SH-SY5Y (cell line): ENCODE results near the gene ADAMTS2.

ENCODE experiments used
- GATA2 ChIP-seq: IDR thresholded peaks from 2 replicates; pipeline ENCODE4 v1.6.1; 2011; ENCODE audit warnings: mild to moderate bottlenecking, low read depth, low read length
- GATA3 ChIP-seq: IDR thresholded peaks from 2 replicates; pipeline ENCODE4 v1.6.1; 2011; ENCODE audit warnings: low read depth, mild to moderate bottlenecking, low read length, moderate library complexity

DNA sequence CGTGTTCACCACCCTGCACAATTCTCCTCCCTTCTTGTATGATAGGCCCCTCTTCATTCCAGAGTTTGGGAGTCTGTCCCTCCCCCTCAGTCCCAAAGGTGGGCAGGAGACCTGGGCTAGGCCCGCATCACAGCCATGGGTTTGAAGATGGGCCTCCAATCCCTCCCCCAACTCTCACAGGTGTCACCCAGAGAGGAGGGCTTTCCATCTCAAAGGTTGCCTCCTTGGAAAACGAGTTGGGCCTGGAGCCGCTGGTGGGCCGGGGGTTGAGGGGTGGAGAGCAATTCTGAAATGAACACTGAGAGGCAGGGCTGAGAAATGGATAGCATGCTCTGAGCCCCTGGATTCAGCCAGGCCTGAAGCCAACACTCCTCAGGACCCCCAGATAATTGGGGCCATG is 6.2 kb downstream of the ADAMTS2 start:
- TF ChIP-seq GATA2 (no peak), GATA3 (no peak)
